A549 (cell line): Measurements from ENCODE around the gene TNFAIP8.

ENCODE experiments used
- CHD2 ChIP-seq: fragments of 150-350 bp; IDR thresholded peaks from 2 replicates; pipeline ENCODE4 v1.6.1; 2014; ENCODE audit warnings: low read length; ENCODE audit not compliant: partially characterized antibody
- CTCF ChIP-seq: fragments of >200 bp; sonication (Bioruptor Twin); formaldehyde crosslinking; IDR thresholded peaks from 3 replicates; pipeline ENCODE4 v1.5.1; 2016
- JUN ChIP-seq, 2 experiments: fragments of >200 bp; sonication (Bioruptor Twin); formaldehyde crosslinking; IDR thresholded peaks; 2 replicates in 1 of 2; 3 replicates in 1 of 2; pipeline ENCODE4 v1.6.1; 2016 to 2017
- RAD21 ChIP-seq, 2 experiments: fragments of >200 bp in 1 of 2; sonication (Bioruptor Twin) in 1 of 2; formaldehyde crosslinking in 1 of 2; IDR thresholded peaks in 1 of 2; conservative IDR thresholded peaks in 1 of 2; 2 replicates in 1 of 2; 3 replicates in 1 of 2; pipeline ENCODE4 v1.6.1; 2012 to 2018; ENCODE audit warnings: inconsistent platforms in 1 of 2
- USF2 ChIP-seq: fragments of 450-650 bp; IDR thresholded peaks from 2 replicates; pipeline ENCODE4 v1.6.1; 2014; ENCODE audit warnings: antibody characterized with exemption

- TF ChIP-seq CHD2: no peak
- no peak for TF ChIP-seq CTCF
- no peak for TF ChIP-seq USF2
- no peak for TF ChIP-seq RAD21 (conservative IDR thresholded peaks at IDR 0.05 in 1 of 2, IDR thresholded peaks at IDR 0.05 in 1 of 2)
- no peak for TF ChIP-seq JUN (IDR thresholded peaks at IDR 0.05)
These were observed 19.6 kb upstream of the TNFAIP8 start for GRCh38 chr5:119336262-119336661.
